BJ (cell line): ENCODE measurements around the gene HLA-DMB. TPM values are rescaled to one million over a fixed set of nuclear protein-coding genes. Genes with fewer than 3 reads are reported as not detected.

ENCODE experiments used
- CTCF ChIA-PET: fragments of 350-600 bp; formaldehyde crosslinking; extraction: SDS; loops from one replicate; lab custom pipeline; 2021; ENCODE audit warnings: antibody characterized with exemption, inconsistent platforms; lab: Yijun Ruan, JAX
- POLR2A ChIA-PET: fragments of 300-600 bp; sonication (Branson Sonifier 250); formaldehyde crosslinking; extraction: SDS; loops from one replicate; lab custom pipeline; 2021; ENCODE audit warnings: antibody characterized with exemption; lab: Charles Lee
- DNase-seq: peaks from one replicate; pipeline ENCODE4 v3.0.0-alpha.2; 2011; ENCODE audit warnings: low read depth
- H3K27me3 ChIP-seq: 2 replicates; pipeline ENCODE4 v1.6.0; 2011; ENCODE audit warnings: low read length; ENCODE audit not compliant: control insufficient read depth, insufficient read depth
- H3K36me3 ChIP-seq: 2 replicates; pipeline ENCODE4 v1.5.1; 2011; ENCODE audit warnings: low read length; ENCODE audit not compliant: control insufficient read depth, insufficient read depth
- H3K4me3 ChIP-seq: 2 replicates; pipeline ENCODE4 v1.5.1; 2011; ENCODE audit warnings: low read depth, mild to moderate bottlenecking, control low read depth, low read length
- CTCF ChIP-seq: IDR thresholded peaks from 2 replicates; pipeline ENCODE4 v1.5.1; 2011; ENCODE audit warnings: low read depth, mild to moderate bottlenecking, control low read depth, inconsistent platforms, low read length, moderate library complexity; ENCODE audit not compliant: insufficient read depth
- polyA plus RNA-seq: library from polyadenylated mRNA; depleted of rRNA; stranded (reverse); fragments of >200 nt; gene quantifications from 2 replicates; pipeline ENCODE4 v1.2.3, GENCODE V29; 2011; rRNA removed
- small RNA-seq: library from RNA; depleted of rRNA; stranded (forward); fragments of <200 nt; gene quantifications from one replicate; pipeline ENCODE3, GENCODE V24; 2012; ENCODE audit warnings: low replicate concordance, low read depth; ENCODE audit not compliant: insufficient read length

Gene HLA-DMB
- polyA plus RNA-seq, 1 experiment: not detected

GRCh38 chr6:32887616-32888015, 53.2 kb downstream of the HLA-DMB start:
- ChIA-PET CTCF (interaction anchor here (3.4 to 4.5 kb wide), 2 partner anchors 66 to 98 kb away, joined by 37 to 66 read pairs; partner anchors contain the start of gene HLA-DMA), POLR2A (no interaction called here)
- H3K36me3 ChIP-seq: no peaks in the 10 kb centered on the region
- H3K4me3 ChIP-seq: no peak overlapping the region
- H3K27me3 ChIP-seq: no peaks in the 10 kb centered on the region
- no peak for TF ChIP-seq CTCF
- no peak for DNase-seq

- POLR2A ChIA-PET: no interaction called here
Observed at GRCh38 chr6:32886681-32887383, 54.0 kb downstream of the HLA-DMB start.

GRCh38 chr6:32885698-32886286, 55.0 kb downstream of the HLA-DMB start:
- Histone ChIP-seq H3K4me3 (no peak overlapping the region), H3K36me3 (no peaks in the 10 kb centered on the region), H3K27me3 (no peaks in the 10 kb centered on the region)
- POLR2A ChIA-PET: no interaction called here
- DNase-seq: peak; percentile 16
- TF ChIP-seq CTCF: peak; percentile 45
- CTCF ChIA-PET: interaction anchor here (0.7 to 4.5 kb wide), 29 partner anchors 9 to 196 kb away, joined by 3 to 66 read pairs (median 4); partner anchors contain the start of genes HLA-DMA and PSMB9

More at GRCh38 chr6:32886681-32887383, 54.0 kb downstream of the HLA-DMB start:
- Histone ChIP-seq H3K4me3 (no peak overlapping the region), H3K27me3 (no peaks in the 10 kb centered on the region), H3K36me3 (no peaks in the 10 kb centered on the region)
- CTCF ChIA-PET: interaction anchor here (1.0 to 4.5 kb wide), 17 partner anchors 8 to 160 kb away, joined by 3 to 66 read pairs (median 5); partner anchors contain the start of gene HLA-DMA
- DNase-seq: peak; percentile 52
- no peak for TF ChIP-seq CTCF

Small RNA genes within 50 kb of the gene (small RNA-seq; reads per million reads assigned to genes)
- not detected for gene HLA-Z

Other genes starting within 250 kb of the HLA-DMB start
- gene HLA-DQA2, start 199.6 kb downstream of the HLA-DMB start, polyA plus RNA-seq: not detected in 2 replicates
- not detected in 2 replicates for gene HLA-DQB2, start 177.5 kb downstream of the HLA-DMB start, polyA plus RNA-seq
- 0.12 and 0.16 TPM in 2 replicates for gene HLA-DOB, start 124.0 kb downstream of the HLA-DMB start, polyA plus RNA-seq
- 18.0 and 25.4 TPM in 2 replicates for gene TAP2, start 102.3 kb downstream of the HLA-DMB start, polyA plus RNA-seq
- gene PSMB8, start 97.0 kb downstream of the HLA-DMB start, polyA plus RNA-seq: 56.7 and 79.6 TPM in 2 replicates
- 58.4 and 80.4 TPM in 2 replicates for gene TAP1, start 87.3 kb downstream of the HLA-DMB start, polyA plus RNA-seq
- gene PSMB9, start 86.8 kb downstream of the HLA-DMB start, polyA plus RNA-seq: 37.9 and 44.7 TPM in 2 replicates
- gene HLA-DMA, start 12.1 kb upstream of the HLA-DMB start, polyA plus RNA-seq: 3.5 and 3.8 TPM in 2 replicates
- gene BRD2, start 27.6 kb upstream of the HLA-DMB start, polyA plus RNA-seq: 110 and 128 TPM in 2 replicates
- gene HLA-DOA, start 68.6 kb upstream of the HLA-DMB start, polyA plus RNA-seq: not detected in 2 replicates
- gene HLA-DPA1, start 132.6 kb upstream of the HLA-DMB start, polyA plus RNA-seq: 11.2 and 12.1 TPM in 2 replicates
- gene HLA-DPB1, start 135.0 kb upstream of the HLA-DMB start, polyA plus RNA-seq: 8.2 and 11.2 TPM in 2 replicates